GM12875 (cell line): ENCODE data around the gene DDX54.
"Not testable (repeated sequence)": the region's sequence is repeated elsewhere in the genome, so short reads cannot be mapped to it uniquely, and the experiment has no call there.

Source experiments
- H3K4me3 ChIP-seq: one replicate; pipeline ENCODE4 v1.5.1; 2011; ENCODE audit warnings: low read depth, low read length, control low read depth
- TF ChIP-seq, protein P1 (sequence below): IDR thresholded peaks from 2 replicates; pipeline ENCODE4 v1.5.1; 2011; ENCODE audit warnings: low read depth, mild to moderate bottlenecking, control low read depth, inconsistent platforms, low read length, moderate library complexity, borderline replicate concordance; ENCODE audit not compliant: insufficient read depth

Gene DDX54

DNA sequence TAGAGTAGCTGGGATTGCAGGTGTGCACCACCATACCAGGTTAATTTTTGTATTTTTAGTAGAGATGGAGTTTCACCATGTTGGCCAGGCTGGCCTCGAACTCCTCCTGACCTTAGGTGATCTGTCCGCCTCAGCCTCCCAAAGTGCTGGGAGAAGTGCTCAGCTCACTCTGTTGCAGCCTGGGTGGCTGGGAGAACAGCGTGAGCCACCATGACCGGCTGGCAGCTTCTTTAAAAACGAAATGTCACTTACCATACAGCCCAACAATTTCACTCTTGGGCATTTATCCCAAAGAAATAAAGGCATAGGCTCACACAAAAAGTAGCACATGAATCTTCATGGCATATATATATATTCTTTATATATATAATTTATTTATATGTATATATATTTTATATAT lies 40.5 kb downstream of the DDX54 start:
- H3K4me3 ChIP-seq: no peak overlapping the region
- TF ChIP-seq, protein P1, sequence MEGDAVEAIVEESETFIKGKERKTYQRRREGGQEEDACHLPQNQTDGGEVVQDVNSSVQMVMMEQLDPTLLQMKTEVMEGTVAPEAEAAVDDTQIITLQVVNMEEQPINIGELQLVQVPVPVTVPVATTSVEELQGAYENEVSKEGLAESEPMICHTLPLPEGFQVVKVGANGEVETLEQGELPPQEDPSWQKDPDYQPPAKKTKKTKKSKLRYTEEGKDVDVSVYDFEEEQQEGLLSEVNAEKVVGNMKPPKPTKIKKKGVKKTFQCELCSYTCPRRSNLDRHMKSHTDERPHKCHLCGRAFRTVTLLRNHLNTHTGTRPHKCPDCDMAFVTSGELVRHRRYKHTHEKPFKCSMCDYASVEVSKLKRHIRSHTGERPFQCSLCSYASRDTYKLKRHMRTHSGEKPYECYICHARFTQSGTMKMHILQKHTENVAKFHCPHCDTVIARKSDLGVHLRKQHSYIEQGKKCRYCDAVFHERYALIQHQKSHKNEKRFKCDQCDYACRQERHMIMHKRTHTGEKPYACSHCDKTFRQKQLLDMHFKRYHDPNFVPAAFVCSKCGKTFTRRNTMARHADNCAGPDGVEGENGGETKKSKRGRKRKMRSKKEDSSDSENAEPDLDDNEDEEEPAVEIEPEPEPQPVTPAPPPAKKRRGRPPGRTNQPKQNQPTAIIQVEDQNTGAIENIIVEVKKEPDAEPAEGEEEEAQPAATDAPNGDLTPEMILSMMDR: no peak

DNA sequence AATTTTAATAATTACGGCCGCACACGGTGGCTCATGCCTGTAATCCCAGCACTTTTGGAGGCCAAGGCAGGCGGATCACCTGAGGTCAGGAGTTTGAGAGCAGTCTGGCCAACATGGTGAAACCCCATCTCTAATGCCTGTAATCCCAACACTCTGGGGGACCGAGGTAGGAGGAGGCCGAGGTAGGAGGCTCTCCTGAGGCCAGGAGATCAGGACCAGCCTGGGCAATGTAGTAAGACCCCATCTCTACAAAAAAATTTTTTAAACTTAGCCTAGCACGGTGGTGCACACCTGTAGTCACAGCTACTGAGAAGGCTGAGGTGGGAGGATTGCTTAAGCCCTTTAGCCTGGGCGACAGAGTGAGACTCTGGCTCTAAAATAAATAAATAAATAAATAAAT lies 41.3 kb downstream of the DDX54 start:
- TF ChIP-seq, protein P1: no peak

DNA sequence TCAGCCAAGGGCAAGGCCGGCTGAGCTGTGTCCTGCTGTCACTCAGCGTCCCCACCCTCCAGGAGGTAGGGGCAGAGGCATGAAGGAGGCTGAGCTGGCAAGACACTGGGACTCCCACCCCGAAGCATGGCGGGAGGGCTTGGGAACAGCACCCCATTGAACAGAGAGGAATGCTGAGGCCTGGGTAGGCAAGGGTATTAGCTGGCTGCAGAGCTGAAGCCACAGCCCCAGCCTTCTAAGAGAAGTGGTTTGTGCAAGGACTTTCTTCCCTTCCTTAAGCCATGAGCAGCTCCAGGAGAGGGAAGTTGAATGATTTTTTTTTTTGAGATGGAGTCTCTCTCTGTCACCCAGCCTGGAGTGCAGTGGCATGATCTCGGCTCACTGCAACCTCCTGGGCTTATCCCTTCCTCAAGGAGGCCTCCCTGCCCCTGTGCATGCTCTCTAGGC lies 42.4 kb downstream of the DDX54 start:
- TF ChIP-seq, protein P1: no peak
- no peak overlapping the region for H3K4me3 ChIP-seq

More for the DNA sequence above, 41.3 kb downstream of the DDX54 start:
- no peak overlapping the region for H3K4me3 ChIP-seq

DNA sequence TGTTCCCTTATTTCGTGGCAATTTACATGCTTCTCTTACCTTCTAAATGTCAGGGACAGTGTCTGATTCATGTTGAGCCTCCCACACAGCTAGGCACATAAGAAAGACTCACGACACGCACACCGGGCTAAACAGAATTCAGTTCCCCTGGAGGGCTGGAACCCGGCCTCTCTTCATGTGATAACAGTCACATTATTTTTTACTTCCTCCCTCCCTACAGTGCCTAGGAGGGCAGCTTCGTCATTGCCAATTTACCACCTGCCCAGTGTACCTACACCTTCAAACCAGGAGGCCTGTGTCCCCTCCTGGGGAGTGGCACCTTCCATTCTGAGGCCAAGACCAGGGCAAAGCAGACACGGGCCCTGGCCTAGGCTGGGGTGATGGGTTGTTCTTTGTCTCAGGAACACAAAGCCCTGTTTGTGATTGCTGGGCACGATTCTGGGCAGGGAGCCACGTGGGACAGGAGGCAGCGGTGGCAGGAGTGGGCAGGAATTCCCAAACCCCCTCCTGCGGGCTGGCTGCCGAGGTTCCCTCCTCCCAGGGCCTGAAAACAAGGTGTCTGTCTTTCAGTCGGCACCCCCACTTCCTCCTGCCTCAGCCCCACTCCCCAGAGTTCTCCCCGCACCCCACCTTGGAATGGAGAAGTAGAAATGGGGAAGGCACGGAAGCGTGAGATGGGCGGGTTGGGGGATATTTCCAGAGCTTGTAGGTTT lies 42.9 kb downstream of the DDX54 start:
- TF ChIP-seq, protein P1: no peak
- H3K4me3 ChIP-seq: no peak overlapping the region

DNA sequence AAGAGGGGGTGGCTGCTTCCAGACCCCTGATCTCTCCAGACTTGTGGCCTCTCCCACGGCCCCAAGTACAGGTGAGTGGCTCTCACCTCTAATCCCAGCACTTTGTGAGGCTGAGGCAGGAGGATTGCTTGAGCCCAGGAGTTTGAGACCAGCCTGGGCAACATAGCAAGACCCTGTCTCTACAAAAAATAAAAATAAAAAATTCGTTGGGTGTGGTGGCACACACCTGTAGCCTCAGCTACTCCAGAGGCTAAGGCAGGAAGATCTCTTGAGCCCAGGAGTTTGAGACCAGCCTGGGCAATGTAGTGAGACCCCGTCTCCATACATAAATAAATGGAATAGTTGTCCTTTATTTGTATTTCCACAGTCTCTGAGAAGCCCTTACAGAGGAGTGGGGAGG lies 43.6 kb downstream of the DDX54 start:
- not testable (repeated sequence) for H3K4me3 ChIP-seq

DNA sequence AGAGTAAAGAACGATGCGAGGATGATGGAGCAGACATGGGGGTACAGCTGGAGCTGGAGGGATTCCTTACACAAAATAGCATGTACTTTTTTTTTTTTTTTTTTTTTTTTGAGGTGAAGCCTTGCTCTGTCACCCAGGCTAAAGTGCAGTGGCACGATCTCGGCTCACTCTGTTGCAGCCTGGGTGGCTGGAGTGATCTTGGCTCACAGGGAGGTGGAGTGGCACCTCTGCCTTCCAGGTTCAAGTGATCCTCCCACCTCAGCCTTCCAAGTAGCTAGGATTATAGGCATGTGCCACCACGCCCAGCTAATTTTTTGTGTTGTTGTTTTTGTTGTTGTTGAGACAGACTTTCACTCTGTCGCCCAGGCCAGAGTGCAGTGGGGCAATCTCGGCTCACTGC lies 44.6 kb downstream of the DDX54 start:
- no peak overlapping the region for H3K4me3 ChIP-seq
- TF ChIP-seq, protein P1: no peak

DNA sequence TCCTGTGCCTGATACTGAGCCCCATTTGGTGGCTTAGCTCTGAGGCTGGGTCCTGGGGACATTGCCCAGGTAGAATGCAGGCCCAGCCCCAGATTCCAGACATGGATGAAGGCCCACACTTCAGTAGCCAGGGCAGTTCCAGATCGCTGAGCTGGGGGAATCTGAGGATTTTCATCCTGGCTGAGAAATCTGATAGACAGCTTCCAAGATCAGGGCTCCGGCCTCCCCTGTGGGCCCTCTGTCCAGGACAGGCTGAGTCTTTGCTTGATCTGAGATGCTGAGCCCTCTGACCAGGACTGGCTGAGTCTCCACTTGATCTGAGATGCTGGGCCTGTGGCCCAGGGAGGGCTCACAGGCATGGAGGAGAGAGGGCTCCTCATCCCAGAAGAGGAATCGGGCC lies 46.5 kb downstream of the DDX54 start:
- H3K4me3 ChIP-seq: no peak overlapping the region
- TF ChIP-seq, protein P1: no peak
